ENCODE data around the gene PDGFB.

Gene PDGFB

DNA sequence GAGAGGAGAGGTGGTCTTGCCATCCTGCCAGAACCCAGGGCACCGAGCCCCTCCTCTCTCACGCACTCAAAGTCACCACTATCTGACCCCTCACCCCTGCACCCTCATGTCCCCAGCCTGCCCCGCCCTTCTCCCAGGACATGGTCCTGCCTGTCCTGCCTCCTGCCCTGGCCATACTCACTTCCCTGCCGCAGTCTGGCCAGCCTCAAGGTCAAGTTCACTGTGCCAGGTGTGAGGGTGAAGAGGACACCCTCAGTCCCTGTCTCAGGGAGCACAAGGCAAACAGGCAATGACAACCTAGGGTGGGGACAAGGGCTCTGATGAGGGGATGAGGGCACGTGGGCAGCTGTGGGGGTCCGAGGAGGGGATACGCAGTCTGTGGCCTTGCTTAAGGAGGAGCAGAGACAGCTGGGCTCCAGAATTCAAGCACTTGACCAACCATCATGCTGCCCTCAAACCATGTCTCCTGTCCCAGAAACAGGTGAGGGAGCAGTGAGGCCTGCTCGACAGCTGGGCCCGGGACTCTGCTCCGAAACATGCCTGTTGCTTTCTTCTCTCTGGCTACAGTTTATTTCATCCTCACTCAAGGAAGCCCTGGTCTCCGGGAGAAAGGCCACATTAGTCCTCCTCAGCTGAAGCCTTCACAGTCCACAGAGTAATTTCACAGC lies 36.6 kb downstream of the PDGFB start:
- FAIRE-seq (no peak), DNase-seq (ENCODE audit: low spot score) (no peak)

DNA sequence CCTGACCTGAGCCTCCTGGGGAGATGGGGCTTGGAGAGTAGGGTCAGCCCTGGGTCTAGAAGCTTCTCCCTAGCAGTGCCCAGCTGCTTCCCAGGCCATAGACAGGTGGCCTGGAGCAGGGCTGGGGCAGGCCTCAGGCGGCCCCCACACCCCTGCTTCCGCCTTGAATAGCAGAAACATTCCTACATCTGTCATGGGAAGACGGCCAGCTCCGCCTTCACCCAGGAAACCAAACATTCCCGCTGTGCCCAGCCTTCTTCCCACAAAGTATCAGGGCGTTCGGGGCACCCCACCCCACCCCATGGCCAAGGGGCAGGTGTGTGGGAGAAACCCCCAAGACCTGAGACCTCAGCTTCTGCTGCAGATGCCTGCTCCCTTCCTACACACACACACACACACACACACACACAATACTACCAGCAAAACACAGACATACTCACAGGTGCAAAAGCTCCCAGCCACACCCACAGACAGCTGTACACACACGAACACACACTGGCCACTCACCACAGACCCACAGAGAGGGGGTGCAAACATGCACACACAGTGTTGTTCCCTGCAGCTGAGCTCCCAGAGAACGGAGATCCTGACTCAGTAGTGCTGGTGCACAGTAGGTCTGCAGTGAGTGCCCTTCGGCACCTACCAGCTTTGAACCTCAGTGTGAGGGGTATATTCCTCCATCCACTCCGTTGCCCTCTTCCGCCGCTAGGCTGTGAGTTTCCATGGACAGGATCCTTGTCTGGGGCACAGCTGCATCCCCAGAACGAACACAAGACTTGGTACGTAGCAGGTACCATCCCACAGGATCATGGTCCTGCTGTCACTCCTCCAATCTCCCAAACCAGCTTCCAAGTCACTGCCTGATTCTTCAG lies 37.4 kb downstream of the PDGFB start:
- no peak for FAIRE-seq
- DNase-seq (ENCODE audit: low spot score): no peak

DNA sequence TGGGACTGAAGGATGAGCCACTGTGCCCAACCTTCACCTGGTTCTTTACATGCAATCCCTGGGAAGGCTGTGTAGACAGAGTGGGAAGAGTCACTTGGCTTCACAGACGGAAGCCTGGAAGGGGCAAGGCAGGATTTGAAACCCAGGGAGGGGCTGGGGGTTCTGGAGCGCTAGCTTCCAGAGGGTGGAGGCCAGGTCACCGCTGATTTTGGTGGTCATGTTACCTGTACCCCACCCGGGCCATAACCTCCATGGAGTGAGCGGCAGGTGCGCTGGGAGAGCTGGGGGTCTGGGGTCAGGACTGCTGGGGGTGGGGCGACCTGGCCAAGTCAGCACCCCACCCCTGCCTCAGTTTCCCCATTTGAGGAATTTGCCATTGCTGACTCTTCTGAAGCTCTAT lies 38.3 kb downstream of the PDGFB start:
- no peak for FAIRE-seq
- no peak for DNase-seq (ENCODE audit: low spot score)

- peak; percentile 82 for DNase-seq (ENCODE audit: low spot score)
These were observed 39.3 kb downstream of the PDGFB start for GRCh38 chr22:39205344-39206021.

DNA sequence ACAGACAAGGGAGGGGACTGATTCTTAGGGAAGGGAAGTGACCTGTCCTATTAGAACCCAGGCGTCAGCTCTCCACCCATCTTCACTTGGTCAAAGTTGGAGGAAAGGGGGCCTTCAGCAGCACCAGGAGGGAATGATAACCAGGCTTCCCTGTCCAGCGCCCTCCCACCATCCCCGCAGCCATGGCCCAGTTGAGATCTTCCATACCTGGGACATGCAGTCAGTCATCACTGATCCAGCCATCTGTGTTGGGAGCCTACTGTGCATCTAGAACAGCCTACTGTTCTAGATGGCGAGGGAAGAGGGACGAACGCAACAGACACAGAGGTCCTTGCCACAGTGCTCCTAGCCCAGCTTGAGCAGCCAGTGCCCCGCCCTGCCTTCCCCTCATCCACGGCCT lies 40.6 kb downstream of the PDGFB start:
- no peak for DNase-seq (ENCODE audit: low spot score)
- no peak for FAIRE-seq

More at GRCh38 chr22:39205344-39206021, 39.3 kb downstream of the PDGFB start:
- peak; percentile 91 for FAIRE-seq

GRCh38 chr22:39197578-39197977 lies 47.2 kb downstream of the PDGFB start:
- no peak for DNase-seq (ENCODE audit: low spot score)
- FAIRE-seq: no peak

DNA sequence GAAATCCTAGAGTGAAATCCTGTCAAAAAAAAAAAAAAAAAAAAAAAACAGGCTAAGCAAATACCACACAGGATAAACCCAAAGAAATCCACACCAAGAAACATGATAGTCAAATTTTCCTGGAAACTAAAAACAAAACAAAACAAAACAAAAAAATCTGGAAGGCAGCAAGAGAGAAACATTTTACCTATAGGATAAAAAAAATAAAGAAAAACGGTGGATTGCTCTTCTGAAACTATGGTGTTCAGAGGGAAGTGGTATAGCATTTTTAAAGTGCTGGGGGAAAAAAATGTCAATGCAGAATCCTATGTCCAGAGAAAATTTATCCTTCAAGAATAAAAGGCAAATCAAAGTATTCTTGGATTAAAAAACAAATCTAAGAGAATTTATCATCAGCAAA lies 50.7 kb downstream of the PDGFB start:
- no peak for DNase-seq (ENCODE audit: low spot score)
- no peak for FAIRE-seq

GRCh38 chr22:39188809-39189208 lies 56.0 kb downstream of the PDGFB start:
- DNase-seq (ENCODE audit: low spot score) (no peak), FAIRE-seq (no peak)

DNA sequence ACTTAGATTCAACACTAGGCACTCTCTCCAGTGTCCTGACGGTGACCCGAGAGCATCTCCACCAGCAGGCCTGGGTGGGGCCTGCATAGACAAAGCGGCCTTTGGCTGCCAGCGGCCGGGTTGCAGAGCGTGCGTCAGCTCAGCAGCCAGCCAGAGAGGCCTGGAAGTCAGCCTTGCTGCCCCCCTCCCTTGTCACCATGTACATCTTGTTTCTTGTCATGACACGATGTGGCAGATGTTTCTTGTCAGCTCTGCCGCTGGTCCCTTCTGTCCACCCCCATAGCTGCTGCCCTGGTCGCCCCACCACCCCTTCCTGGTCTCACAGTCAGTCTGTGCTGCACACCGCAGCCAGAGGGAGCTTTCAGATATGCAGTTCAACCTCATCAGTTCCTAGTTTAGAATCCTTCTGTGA lies 59.2 kb downstream of the PDGFB start:
- DNase-seq (ENCODE audit: low spot score) (no peak), FAIRE-seq (no peak)

DNA sequence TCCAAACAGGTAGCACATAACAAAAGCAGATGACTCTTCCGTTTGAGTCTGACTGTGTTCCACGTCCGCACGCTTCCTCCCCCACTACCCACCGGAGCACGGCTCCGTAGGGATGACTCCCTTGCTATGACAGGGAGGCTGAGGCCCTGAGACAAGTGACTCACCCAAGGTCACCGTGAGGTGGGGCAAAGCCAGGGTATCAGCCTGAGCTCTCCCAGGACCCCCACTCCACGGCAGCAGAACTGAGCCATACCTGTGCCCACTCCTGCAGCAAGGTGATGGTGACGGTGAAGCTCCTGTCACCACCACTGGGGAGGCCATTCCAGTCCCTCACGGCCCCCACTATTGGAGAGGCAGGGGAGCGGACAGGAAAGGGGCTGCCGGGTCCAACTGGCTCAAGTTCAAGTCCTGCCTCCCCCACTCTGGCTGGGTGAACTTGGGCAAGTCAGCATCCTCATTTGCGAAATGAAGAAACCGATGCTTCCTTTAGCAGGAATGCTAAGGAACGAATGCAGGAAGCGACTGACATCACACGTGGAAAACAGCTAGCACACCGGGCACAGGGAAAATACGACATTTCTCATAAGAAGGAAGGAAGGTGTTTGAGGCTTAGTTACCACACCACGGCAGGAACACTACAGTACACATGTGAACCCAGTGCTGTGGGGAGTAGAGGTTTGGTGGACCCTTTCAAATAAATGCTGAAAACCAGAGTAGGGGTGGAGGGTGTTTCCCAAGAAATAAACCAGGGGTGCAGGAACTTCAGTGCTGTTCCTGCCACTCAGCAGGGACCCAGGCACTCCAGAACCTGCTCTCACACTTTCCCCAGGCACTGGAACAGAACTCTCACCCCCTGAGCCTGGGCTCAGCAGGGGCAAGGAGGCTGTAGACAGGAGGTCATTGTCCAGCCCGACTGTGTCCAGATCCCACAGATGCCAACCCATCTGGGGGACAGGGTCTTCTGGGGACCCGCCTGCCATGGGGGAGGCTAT lies 59.9 kb downstream of the PDGFB start:
- DNase-seq (ENCODE audit: low spot score) (peak; percentile 92), FAIRE-seq (peak; percentile 82)

DNA sequence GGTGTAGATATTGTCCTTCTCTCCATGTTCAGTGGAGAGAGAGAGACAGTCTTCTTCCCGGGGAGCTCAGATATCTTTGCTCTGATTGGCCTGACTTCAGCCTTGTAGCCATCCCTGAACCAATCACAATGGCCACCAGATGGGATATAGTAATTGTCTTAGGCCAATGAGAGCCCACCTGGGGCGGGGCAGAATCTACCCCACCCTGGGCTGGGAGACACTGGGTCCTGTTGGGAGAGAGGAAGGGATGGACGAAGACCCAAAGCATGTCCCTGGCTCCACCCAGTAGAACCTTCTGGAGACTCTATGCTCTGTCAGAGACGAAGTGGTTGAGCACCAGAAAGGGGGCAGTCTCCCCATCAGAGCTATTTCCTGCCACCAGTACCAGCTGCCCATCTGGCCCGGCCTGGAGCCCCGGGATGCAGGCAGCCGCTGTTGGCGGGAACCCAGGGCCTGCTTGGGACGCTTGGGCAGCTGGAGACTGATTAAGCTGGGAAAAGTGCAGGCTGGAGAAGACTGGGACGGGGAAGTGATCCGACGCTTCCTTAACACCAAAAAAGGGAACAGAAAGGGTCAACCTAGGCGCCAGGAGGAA lies 60.7 kb downstream of the PDGFB start:
- DNase-seq (ENCODE audit: low spot score): peak; percentile 86

GRCh38 chr22:39182478-39183030 lies 62.2 kb downstream of the PDGFB start:
- DNase-seq (ENCODE audit: low spot score) (no peak), FAIRE-seq (no peak)

More for the DNA sequence above, 60.7 kb downstream of the PDGFB start:
- FAIRE-seq: peak; percentile 87

- FAIRE-seq (no peak), DNase-seq (ENCODE audit: low spot score) (no peak)
These were observed 63.0 kb downstream of the PDGFB start for GRCh38 chr22:39181778-39182177.

GRCh38 chr22:39181356-39181755 lies 63.4 kb downstream of the PDGFB start:
- FAIRE-seq (no peak), DNase-seq (ENCODE audit: low spot score) (no peak)

GRCh38 chr22:39179841-39180335 lies 64.9 kb downstream of the PDGFB start:
- DNase-seq (ENCODE audit: low spot score) (no peak), FAIRE-seq (no peak)

GRCh38 chr22:39179401-39179827 lies 65.4 kb downstream of the PDGFB start:
- no peak for FAIRE-seq
- no peak for DNase-seq (ENCODE audit: low spot score)

- FAIRE-seq (no peak), DNase-seq (ENCODE audit: low spot score) (no peak)
These were observed 66.3 kb downstream of the PDGFB start for GRCh38 chr22:39178206-39179111.

DNA sequence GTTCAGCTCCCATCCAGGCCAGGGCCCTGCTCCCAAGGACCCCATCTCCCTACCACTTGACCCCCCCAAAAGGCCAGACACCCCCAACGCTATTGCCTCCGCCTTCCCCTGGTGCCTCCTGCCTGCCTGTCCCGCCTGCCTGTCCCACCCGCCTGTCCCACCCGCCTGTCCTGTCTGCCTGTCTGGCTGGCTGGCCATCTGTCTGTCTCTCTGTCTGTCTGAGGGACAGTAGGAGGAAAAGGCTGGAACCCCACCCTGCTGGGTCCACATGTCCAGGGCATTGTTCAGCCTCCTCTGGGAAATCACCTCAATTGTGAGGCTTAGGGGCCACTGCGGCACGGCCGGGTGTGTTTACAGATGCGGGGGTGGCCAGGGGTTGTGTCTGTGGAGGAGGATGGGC lies 67.0 kb downstream of the PDGFB start:
- DNase-seq (ENCODE audit: low spot score) (no peak), FAIRE-seq (no peak)

DNA sequence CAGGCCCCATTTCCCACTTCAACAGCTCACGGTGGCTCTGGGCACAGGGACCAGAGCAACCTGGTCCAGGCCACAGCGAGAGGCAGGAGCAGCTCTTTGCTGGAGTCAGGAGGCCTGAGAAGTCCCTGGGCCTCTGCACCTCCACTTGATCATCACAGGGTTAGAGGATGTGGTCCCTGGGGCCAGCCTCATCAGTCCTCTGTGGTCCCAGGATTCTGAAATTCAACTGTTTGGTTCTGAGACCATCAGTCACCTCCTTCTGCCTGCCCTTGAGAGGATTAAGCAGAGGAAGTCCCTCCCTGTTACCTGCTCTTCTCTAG lies 67.4 kb downstream of the PDGFB start:
- FAIRE-seq (no peak), DNase-seq (ENCODE audit: low spot score) (no peak)
